Activated T-cell treated with anti-CD3 and anti-CD28 coated beads, Interleukin-2, amount 50 U/mL, for 48 hours (primary cell): ENCODE measurements around the gene HAS3.

Experiments
- DNase-seq, 2 experiments: peaks; one replicate each; pipeline ENCODE4 v3.0.0-alpha.2; 2020

HAS3 gene

DNA sequence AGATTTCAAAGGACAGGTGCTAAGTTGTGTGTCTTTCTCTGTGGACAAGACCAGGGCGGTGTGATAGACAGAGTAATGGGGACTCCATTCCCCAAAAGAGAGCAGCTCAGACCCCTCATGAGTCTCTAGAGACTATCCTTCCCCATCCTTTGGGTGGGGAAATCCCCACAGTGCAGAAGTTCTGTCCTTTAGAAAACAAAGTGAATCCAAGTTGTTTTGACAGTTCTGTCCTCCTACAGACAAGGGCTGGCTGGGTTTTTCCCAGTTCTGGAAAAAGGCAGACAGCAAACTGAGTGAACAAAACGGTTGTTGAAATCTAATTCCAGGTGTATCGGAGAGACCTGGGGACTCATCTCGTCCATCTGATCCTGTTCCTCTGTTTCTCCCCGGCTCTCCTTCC lies 11.0 kb upstream of the HAS3 start:
- no peak for DNase-seq

DNA sequence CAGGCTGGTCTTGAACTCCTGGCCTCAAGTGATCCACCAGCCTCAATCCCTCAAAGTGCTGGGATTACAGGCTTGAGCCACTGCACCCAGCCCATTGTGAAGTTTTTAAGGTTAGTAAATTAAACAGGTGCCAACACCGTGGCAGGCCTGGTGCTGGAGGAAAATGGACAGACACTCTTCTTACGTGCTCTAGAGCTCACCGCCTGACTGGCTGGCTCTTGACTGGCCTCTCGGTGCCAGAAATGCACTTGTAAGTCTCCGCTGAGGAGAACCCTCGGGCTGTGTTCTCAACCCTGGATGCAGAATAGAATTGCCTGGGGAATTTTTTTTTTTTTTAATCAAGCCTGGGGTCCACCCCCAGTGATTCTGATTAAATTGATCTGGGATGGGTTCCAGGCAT lies 10.3 kb upstream of the HAS3 start:
- no peak for DNase-seq

DNA sequence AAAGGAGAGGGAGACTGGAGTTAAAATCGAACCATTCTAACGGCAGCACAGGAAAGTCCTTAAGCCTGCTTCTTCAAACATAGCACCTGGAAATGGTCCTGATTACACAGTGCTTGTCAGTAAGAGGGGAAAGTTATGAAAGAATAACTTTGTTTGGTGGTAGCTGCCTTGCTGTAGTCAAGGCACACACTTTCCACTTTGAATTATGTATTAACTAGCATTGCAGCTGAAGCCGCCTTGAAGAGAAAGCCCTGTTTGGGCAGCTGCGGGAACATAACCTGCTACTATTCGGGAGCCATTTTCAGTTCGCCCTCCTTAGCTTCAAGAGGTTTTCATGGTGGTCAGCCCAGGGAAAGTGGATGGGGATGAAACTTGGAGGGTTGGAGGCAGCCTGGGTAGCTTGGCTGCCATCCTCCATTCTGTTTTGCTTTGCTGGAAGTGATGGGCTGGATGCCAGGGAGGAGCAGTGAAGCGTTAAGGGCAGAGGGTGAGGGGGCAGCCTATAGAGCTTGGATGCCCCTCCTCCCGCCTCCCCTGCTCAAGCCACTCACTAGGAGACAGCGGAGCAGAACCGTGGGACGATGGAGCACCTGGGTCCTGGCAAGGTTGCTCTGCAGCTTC lies 5.3 kb upstream of the HAS3 start:
- no peak for DNase-seq

DNA sequence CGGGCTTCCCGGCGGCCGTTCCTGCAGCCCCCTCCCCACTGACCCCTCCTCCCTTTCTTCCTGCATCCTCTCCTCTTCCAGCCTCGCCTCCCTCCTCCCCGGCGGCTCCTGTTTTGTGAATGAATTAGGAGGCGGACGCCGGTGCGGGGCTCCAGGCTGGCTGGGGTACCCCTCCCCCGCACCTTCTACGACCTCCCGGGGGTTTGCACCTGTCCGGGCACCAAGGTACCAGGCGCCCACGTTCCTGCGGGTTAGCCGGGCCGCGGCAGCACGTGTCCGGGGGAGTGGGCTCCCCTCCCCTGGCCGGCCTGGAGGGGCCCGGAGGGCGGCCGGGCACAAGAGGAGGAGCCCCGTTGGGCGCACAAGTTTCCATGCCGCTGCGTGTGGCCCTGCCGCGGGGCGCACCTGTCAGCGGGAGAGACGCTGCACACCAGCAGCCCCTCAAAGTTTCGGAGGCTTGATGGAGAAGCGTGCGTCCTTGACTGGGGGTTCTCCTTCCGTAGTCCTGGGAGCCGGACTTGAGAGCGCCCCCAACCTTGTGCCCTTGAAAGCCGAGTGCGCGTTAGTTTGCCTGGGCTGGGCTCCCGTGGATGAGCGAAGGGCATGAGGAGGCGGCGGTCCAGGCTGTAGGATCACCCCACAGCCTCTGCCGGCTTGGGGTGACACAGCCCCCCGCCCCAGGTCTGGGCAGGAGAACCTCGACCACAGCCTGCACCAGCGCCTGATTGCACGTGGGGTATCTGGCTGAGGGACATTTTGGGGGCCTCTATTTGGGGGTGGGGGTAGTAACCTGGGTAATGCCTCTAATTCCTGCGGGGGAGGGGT lies 1.2 kb downstream of the HAS3 start:
- peak; percentile 31 to 41 for DNase-seq

DNA sequence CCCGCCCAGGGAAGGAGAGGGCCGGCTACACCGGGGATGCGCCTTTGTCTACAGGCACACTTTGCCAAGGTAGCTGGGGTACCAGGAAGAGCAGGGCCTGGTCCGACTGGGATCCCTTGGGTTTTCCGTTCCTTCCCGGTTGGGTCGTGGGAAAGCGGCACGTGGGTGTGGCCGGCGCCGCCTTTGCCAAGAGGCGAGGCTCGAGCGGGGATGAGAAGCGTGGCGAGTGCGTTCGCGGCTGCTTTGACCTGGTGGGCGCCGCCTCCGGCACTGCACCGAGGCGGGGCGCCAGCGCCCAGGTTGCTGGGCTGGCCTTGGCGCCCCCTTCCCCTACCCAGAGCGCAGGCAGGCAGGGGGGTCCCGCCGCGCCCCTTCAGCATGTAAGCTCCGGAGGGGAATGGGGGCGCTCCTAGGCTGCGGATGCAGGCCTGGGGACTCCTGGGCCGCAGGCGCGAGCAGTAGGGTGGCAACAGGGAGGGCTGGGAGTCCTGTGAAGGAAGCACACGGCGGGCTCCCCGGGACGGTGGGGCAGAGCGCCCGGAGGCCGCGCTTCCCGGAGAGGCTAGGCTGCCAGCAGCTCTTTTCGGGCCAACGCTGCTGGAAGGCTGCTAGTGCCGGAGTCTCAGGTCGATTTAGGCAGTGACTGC lies 2.0 kb downstream of the HAS3 start:
- peak in 1 of 2 experiments; percentile 32 for DNase-seq

DNA sequence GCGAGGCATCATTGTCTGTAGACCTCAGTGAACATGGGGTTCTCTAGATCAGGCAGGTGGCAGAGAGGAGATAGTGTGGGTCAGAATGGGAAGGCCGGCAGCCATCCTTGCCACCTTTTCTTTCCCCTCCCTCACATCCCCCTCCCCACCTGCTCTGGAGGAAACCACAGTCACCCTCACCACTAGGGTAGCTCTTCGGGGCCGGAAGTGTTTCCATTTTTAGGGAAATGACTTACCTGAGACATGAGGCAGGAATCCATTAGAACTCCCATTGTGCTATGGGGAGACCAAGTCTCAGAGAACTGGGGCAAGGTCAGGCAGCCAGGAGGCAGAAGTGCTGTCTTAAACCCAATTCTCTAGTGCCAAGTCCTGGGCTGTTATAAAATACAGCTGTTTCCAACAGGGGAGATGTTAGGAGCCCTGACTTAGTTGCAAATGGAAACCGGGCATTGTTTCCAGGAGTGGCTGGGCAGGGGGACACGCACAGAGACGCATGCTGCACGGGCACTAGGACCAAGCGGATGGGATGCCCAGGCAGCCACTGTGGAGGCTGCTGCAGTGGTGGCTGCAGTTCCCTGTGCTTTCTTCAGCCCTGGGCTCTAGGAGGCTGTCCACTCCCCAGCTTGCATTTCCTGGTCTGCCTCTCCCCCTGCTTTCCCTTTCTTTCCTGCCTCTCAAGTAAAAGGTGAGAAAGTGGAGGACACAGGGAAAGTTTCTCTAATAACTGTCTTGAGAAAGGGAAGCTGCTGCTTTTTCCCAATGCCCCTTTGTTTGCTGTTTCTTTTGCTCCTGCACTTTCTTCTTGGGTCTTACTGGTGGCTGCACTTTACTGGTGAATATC lies 2.8 kb downstream of the HAS3 start:
- DNase-seq = no peak

DNA sequence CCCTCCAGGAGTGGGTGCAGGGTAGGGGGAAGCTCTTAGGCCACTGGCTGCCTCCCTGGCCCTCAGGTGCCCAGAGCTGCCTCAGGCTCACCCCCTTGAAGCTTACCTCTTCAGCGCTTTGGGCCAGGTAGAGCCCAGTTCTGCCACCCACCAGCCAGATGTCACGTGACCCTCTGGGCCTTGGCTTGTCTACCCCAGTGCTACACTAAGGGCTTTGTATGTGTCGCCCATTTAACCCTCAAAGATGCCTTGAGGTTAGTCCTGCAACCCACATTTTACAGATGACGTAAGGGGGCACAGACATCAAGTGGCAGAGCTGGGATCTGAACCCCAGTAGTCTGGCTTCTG lies 3.4 kb downstream of the HAS3 start:
- no peak for DNase-seq

DNA sequence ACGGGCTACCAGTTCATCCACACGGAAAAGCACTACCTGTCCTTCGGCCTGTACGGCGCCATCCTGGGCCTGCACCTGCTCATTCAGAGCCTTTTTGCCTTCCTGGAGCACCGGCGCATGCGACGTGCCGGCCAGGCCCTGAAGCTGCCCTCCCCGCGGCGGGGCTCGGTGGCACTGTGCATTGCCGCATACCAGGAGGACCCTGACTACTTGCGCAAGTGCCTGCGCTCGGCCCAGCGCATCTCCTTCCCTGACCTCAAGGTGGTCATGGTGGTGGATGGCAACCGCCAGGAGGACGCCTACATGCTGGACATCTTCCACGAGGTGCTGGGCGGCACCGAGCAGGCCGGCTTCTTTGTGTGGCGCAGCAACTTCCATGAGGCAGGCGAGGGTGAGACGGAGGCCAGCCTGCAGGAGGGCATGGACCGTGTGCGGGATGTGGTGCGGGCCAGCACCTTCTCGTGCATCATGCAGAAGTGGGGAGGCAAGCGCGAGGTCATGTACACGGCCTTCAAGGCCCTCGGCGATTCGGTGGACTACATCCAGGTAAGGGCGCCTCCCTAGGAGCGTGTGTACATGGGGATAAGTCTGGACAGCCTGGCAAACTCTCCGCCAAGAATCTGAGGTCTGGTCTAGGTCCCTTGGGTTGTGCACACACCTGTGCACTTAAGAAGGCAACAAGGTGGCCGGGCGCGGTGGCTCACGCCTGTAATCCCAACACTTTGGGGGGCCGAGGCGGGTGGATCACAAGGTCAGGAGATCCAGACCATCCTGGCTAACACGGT lies 4.2 kb downstream of the HAS3 start:
- DNase-seq = no peak

DNA sequence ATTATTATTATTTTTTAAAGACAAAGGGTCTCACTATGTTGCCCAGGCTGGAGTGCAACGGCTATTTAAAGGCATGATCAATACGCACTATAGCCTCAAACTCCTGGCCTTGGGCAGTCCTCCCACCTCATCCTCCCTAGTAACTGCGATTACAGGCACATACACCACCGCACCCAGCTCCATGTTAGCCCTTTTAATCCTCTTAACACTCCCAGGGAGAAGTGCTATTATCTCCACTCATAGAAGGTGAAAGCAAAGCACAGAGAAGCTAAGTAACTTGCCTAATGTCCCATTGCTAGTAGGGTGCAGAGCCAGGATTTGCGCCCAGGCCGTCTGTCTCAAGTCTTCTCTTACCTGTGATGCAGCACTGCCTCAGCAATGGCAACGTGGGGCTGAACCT lies 5.0 kb downstream of the HAS3 start:
- no peak for DNase-seq

DNA sequence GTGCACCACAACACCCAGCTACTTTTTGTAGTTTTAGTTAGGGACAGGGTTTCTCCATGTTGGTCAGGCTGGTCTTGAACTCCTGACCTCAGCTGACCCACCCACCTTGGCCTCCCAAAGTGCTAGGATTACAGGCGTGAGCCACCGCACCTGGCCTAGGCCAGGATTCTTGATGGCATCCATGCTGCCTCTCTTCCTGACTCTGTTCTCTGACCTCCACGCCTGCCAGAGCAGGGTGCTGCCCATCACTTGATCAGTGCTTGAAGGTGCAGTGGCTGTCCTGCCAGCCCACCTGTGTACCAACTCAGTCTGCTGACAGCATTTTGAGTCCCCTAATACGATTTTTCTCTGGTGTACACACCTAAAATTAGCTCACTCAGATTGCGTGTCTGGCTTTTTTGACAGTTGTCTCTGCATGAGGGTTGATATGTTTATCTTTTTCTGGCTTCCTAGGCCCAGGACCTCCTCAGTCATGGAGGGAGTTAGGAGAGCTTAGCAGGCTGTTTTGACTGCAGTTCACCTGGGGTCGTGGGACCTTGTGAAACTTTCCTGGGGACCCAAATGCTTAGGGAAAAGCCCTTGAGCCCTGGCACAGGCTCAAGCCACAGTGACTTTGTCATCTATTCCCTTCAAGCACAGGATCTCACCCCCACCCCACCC lies 5.9 kb downstream of the HAS3 start:
- DNase-seq = no peak

DNA sequence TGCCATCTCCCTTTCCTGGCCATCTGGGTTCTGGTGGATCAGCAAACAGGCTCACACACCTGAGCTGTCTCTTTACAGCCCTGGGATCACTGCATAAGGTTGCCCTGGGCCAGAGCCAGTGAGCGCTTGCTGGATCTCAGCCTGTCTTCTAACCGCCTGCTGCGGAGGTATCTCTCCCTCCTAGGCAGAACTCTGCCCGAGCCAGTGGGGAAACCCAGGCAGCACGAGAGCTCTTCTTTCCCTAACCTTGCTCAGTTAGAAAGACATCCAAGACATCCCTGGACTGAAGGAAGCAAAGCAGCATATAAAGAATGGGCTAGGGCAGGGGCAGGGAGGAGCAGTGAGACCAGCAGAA lies 6.4 kb downstream of the HAS3 start:
- DNase-seq = no peak

DNA sequence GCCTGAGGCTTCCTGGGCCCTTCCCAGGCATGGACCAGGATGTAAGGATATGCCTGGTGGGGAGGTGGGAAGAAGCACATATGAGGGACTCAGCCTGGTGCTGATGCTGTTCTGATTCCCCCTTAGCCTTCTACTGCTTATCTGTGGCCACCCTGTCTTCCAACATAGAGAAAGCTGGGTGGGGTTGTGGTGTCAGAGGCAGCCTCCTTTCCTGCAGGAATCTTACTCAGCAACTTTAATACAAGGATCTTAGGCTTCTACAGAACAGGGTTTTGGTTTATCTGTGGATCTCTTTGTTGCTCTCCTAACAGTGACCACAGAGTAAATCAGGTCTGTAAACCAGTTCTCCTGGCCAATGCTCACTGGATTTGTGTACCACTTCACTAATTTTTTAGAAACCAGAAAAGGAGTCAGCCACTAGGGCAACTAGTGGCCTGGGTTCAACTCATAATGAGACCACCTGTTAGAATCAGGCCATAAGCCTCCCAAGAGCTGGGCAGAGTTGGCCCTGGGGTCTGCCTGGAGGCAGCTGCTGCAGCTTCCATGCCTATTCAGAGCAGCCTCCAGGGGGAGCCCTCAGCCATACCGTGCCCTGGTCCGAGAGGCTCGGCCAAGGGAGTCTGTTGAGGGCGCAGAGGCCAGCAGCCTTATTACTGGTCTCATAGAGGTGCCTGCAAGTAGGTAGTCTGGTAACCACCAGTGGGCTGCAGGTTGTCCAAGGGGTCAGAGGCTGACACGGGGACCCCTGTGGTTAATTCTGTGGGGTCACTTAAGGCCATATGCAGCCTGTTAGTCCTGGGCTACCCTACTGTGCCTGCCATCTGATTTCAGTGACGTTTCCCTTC lies 7.1 kb downstream of the HAS3 start:
- peak; percentile 67 to 73 for DNase-seq

DNA sequence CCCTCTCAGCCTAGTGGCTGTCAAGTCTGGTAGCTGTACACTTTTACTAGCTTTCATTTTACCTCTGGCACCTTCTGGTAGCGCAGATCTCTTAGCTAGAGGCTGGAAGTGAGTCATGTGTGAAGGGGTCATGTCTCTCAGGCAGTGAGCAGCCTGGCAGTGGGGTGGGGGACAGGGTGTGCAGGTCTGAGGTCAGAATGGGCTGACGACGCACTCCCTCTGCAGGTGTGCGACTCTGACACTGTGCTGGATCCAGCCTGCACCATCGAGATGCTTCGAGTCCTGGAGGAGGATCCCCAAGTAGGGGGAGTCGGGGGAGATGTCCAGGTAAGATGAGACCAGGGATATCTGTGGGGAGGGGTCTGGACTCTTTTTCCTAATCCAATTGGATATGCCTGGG lies 7.8 kb downstream of the HAS3 start:
- no peak for DNase-seq

DNA sequence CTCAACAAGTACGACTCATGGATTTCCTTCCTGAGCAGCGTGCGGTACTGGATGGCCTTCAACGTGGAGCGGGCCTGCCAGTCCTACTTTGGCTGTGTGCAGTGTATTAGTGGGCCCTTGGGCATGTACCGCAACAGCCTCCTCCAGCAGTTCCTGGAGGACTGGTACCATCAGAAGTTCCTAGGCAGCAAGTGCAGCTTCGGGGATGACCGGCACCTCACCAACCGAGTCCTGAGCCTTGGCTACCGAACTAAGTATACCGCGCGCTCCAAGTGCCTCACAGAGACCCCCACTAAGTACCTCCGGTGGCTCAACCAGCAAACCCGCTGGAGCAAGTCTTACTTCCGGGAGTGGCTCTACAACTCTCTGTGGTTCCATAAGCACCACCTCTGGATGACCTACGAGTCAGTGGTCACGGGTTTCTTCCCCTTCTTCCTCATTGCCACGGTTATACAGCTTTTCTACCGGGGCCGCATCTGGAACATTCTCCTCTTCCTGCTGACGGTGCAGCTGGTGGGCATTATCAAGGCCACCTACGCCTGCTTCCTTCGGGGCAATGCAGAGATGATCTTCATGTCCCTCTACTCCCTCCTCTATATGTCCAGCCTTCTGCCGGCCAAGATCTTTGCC lies 9.0 kb downstream of the HAS3 start:
- no peak for DNase-seq

DNA sequence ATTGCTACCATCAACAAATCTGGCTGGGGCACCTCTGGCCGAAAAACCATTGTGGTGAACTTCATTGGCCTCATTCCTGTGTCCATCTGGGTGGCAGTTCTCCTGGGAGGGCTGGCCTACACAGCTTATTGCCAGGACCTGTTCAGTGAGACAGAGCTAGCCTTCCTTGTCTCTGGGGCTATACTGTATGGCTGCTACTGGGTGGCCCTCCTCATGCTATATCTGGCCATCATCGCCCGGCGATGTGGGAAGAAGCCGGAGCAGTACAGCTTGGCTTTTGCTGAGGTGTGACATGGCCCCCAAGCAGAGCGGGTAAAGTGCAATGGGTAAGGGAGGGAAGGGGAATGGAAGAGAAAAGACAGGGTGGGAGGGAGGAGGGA lies 9.5 kb downstream of the HAS3 start:
- DNase-seq = no peak

DNA sequence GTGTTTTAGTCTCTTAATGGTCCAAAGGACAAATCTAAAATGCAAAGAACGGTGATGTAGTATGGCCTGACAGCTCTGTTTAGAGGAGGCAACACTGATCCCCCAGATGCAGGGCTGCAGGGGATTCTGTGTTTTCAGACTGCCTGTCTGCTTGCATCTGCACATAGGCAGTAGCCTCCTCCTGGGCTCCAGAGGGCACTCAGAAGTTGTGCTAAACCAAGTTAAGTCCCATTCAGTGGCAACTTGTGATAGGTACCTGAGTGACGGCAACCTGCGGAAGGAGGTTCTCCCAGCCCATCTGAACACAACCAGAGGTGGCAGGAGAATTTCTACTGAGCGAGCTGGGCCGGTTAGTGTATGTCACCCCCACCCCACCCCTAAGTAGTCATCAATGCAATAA lies 9.9 kb downstream of the HAS3 start:
- DNase-seq = no peak

DNA sequence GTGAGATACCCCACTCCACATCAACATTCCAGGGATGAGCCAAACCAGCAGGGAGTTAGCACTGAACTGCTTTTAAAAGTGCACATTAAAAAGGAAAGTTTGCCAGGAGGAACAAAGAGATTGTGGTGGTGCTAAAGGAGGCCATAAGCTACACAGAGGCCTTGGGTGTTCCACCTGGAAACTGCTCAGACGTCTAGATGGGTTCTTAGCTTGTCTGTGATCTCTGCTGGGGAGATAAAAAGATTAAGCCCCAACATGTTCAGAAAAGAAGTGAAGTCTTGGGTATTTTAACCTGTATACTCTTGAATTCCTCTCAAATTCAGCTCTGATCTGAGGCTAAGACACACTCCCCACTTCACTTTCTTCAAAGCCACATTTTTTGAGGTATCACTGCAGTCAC lies 10.4 kb downstream of the HAS3 start:
- DNase-seq = no peak

DNA sequence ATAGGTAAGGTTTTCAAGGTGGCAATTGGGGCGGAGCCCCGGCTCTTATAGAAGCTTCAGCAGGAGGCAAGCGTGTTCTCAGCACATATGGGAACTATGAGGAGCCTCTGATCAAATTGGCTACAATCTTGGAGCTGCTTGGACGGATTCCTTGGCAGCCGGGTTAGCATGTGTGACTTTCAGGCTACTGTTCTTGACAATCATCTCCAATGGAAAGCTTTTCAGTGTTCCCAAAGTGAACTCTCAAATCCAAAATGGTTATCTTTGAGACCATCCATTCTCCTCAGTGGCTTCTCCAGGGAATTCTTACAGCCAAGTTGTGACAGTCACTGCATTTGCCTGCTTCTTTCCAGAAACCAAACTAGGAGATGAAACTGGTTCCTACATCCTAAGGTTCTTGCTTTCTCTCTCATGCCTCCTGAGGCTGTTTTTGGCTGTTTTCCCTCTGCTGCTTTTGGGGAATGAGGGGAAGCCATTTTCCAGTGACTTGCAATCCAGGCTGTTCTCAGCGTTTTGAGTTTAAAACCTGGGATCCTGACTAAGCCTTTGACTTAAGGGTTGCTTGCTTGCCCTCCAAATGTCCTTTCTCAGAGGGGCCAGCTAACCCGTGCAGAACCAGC lies 10.9 kb downstream of the HAS3 start:
- DNase-seq = no peak

DNA sequence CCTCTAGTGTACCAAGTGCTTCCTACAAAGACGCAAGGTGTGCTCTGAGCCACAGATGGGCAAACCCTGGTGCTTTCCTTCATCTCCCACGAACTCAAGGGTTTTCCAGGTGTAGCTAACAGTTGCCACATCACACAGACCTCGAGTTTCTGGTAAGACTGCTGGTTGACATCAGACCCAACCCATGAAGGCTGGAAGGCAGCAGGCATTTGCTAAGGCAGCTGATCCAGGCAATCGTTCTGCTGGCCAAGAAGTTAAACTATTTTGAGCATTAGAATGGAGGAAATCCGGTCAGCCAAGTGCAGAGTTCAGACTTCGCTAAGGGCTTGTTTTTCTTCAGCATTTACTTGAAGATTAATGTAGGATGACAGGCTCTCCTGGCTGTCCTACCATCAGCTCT lies 11.5 kb downstream of the HAS3 start:
- DNase-seq = no peak

DNA sequence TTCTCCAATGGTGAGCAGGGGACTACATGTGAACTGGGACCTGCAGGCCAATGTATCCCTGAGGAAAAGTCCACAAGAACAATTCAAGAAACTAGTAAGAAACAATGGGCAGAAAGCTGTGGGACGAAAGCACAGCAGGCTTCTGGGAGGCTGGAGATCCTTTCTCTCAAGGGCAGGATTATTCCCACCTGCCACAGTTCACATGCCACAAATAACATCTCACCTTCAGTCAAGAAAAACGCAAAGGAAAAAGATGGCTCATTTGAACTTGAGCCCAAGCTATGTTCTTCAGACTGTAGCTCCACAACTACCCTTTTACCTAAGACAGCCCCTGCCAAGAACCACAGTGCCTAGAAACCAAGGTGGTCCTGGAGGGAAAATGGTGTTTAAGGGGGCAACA lies 13.0 kb downstream of the HAS3 start:
- DNase-seq = no peak
